ENCODE measurements around the gene S100A7A.

Gene S100A7A

GRCh38 chr1:153392822-153393221 is 23.5 kb upstream of the S100A7A start:
- DNase-seq (ENCODE audit: low read depth): no peak
- TF ChIP-seq CTCF (IDR thresholded peaks at IDR 0.05; ENCODE audit: low read depth, low read length, missing control alignments): no peak
- no peak overlapping the region for H3K4me3 ChIP-seq (ENCODE audit: low read depth, low read length)
- in situ Hi-C loops (cut with HindIII; ENCODE audit: low sequenced_read_pairs): no loop called here

GRCh38 chr1:153393926-153394325 is 22.4 kb upstream of the S100A7A start:
- no peak for DNase-seq (ENCODE audit: low read depth)
- in situ Hi-C loops (cut with HindIII; ENCODE audit: low sequenced_read_pairs): no loop called here
- no peak overlapping the region for H3K4me3 ChIP-seq (ENCODE audit: low read depth, low read length)
- no peak for TF ChIP-seq CTCF (IDR thresholded peaks at IDR 0.05; ENCODE audit: low read depth, low read length, missing control alignments)

GRCh38 chr1:153394391-153394790 is 21.9 kb upstream of the S100A7A start:
- no peak overlapping the region for H3K4me3 ChIP-seq (ENCODE audit: low read depth, low read length)
- no peak for DNase-seq (ENCODE audit: low read depth)
- in situ Hi-C loops (cut with HindIII; ENCODE audit: low sequenced_read_pairs): no loop called here
- TF ChIP-seq CTCF (IDR thresholded peaks at IDR 0.05; ENCODE audit: low read depth, low read length, missing control alignments): no peak

- DNase-seq (ENCODE audit: low read depth): no peak
- H3K4me3 ChIP-seq (ENCODE audit: low read depth, low read length): no peak overlapping the region
- in situ Hi-C loops (cut with HindIII; ENCODE audit: low sequenced_read_pairs): no loop called here
- no peak for TF ChIP-seq CTCF (IDR thresholded peaks at IDR 0.05; ENCODE audit: low read depth, low read length, missing control alignments)
These were observed 21.1 kb upstream of the S100A7A start for GRCh38 chr1:153395136-153395685.

- DNase-seq (ENCODE audit: low read depth): no peak
- H3K4me3 ChIP-seq (ENCODE audit: low read depth, low read length): no peak overlapping the region
- TF ChIP-seq CTCF (IDR thresholded peaks at IDR 0.05; ENCODE audit: low read depth, low read length, missing control alignments): no peak
- in situ Hi-C loops (cut with HindIII; ENCODE audit: low sequenced_read_pairs): no loop called here
These were observed 20.5 kb upstream of the S100A7A start for GRCh38 chr1:153395776-153396175.

GRCh38 chr1:153396461-153396860 is 19.9 kb upstream of the S100A7A start:
- no peak for DNase-seq (ENCODE audit: low read depth)
- H3K4me3 ChIP-seq (ENCODE audit: low read depth, low read length): no peak overlapping the region
- in situ Hi-C loops (cut with HindIII; ENCODE audit: low sequenced_read_pairs): no loop called here
- TF ChIP-seq CTCF (IDR thresholded peaks at IDR 0.05; ENCODE audit: low read depth, low read length, missing control alignments): no peak

Data from astrocyte of the cerebellum (primary cell).